H1 (cell line): ENCODE results near the gene PALD1. TPM values are rescaled to one million over a fixed set of nuclear protein-coding genes. Genes with fewer than 3 reads are reported as not detected.

Experiments used
- polyA plus RNA-seq, 7 experiments: library from polyadenylated mRNA; depleted of rRNA in 3 of 7; stranded (reverse) in 5 of 7; unstranded in 2 of 7; fragments of >200 nt in 5 of 7; fragments of 200-250 nt in 2 of 7; gene quantifications; 1 replicate in 5 of 7; 2 replicates in 1 of 7; 4 replicates in 1 of 7; pipeline versions ENCODE4 v1.2.1 to v1.2.3, GENCODE V29; 2011 to 2013; ENCODE audit warnings: missing spikeins in 2 of 7, mixed read lengths in 2 of 7
- total RNA-seq: library from RNA; stranded (reverse); fragmentation: NEBNext Ultra II Directional; extraction: Animal tissue kit (Norgen Biotek cat#: 25700); gene quantifications from 2 replicates; pipeline ENCODE4 v1.2.1, GENCODE V29; 2021
- TF ChIP-seq, protein P1 (sequence below): fragments of 300-600 bp; sonication (generic); IDR thresholded peaks from 2 replicates; pipeline ENCODE4 v1.7.1; 2012; ENCODE audit warnings: low read length, moderate library complexity, mild to moderate bottlenecking, inconsistent platforms; ENCODE audit not compliant: insufficient replicate concordance

The PALD1 gene
- total and polyA plus RNA-seq, 2 of the 8 experiments (the other 6 are each of a cell fraction or from before 2014, with no cell fraction given) = 13.3 to 32.8 TPM

DNA sequence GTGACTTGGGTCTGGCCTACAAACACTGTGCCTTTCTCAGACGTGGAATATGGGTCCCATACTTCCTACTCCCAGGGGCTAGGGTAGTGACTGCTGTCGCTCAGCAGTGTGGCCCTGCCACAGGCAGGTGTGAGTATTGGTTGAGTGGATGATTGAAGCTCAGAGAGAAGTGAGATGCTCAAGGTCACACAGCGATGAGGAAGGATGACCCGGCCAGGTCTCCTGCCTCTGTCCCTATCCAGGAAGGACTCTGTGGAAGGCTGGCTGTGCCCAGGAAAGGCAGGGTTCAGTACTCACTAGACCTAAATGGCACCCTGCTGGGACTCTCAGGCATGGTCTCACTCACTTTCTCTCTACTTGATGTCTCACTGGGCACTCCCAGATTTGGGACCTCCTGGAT lies 121.2 kb downstream of the PALD1 start (continued):
- TF ChIP-seq, protein P1, sequence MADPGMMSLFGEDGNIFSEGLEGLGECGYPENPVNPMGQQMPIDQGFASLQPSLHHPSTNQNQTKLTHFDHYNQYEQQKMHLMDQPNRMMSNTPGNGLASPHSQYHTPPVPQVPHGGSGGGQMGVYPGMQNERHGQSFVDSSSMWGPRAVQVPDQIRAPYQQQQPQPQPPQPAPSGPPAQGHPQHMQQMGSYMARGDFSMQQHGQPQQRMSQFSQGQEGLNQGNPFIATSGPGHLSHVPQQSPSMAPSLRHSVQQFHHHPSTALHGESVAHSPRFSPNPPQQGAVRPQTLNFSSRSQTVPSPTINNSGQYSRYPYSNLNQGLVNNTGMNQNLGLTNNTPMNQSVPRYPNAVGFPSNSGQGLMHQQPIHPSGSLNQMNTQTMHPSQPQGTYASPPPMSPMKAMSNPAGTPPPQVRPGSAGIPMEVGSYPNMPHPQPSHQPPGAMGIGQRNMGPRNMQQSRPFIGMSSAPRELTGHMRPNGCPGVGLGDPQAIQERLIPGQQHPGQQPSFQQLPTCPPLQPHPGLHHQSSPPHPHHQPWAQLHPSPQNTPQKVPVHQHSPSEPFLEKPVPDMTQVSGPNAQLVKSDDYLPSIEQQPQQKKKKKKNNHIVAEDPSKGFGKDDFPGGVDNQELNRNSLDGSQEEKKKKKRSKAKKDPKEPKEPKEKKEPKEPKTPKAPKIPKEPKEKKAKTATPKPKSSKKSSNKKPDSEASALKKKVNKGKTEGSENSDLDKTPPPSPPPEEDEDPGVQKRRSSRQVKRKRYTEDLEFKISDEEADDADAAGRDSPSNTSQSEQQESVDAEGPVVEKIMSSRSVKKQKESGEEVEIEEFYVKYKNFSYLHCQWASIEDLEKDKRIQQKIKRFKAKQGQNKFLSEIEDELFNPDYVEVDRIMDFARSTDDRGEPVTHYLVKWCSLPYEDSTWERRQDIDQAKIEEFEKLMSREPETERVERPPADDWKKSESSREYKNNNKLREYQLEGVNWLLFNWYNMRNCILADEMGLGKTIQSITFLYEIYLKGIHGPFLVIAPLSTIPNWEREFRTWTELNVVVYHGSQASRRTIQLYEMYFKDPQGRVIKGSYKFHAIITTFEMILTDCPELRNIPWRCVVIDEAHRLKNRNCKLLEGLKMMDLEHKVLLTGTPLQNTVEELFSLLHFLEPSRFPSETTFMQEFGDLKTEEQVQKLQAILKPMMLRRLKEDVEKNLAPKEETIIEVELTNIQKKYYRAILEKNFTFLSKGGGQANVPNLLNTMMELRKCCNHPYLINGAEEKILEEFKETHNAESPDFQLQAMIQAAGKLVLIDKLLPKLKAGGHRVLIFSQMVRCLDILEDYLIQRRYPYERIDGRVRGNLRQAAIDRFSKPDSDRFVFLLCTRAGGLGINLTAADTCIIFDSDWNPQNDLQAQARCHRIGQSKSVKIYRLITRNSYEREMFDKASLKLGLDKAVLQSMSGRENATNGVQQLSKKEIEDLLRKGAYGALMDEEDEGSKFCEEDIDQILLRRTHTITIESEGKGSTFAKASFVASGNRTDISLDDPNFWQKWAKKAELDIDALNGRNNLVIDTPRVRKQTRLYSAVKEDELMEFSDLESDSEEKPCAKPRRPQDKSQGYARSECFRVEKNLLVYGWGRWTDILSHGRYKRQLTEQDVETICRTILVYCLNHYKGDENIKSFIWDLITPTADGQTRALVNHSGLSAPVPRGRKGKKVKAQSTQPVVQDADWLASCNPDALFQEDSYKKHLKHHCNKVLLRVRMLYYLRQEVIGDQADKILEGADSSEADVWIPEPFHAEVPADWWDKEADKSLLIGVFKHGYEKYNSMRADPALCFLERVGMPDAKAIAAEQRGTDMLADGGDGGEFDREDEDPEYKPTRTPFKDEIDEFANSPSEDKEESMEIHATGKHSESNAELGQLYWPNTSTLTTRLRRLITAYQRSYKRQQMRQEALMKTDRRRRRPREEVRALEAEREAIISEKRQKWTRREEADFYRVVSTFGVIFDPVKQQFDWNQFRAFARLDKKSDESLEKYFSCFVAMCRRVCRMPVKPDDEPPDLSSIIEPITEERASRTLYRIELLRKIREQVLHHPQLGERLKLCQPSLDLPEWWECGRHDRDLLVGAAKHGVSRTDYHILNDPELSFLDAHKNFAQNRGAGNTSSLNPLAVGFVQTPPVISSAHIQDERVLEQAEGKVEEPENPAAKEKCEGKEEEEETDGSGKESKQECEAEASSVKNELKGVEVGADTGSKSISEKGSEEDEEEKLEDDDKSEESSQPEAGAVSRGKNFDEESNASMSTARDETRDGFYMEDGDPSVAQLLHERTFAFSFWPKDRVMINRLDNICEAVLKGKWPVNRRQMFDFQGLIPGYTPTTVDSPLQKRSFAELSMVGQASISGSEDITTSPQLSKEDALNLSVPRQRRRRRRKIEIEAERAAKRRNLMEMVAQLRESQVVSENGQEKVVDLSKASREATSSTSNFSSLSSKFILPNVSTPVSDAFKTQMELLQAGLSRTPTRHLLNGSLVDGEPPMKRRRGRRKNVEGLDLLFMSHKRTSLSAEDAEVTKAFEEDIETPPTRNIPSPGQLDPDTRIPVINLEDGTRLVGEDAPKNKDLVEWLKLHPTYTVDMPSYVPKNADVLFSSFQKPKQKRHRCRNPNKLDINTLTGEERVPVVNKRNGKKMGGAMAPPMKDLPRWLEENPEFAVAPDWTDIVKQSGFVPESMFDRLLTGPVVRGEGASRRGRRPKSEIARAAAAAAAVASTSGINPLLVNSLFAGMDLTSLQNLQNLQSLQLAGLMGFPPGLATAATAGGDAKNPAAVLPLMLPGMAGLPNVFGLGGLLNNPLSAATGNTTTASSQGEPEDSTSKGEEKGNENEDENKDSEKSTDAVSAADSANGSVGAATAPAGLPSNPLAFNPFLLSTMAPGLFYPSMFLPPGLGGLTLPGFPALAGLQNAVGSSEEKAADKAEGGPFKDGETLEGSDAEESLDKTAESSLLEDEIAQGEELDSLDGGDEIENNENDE = no peak
